Liver (tissue), 9 donors: ENCODE data around the gene AP1S1. TPM values are rescaled to one million over a fixed set of nuclear protein-coding genes. Genes with fewer than 3 reads are reported as not detected.

Source experiments
- DNase-seq: peaks from one replicate; pipeline ENCODE4 v3.0.0-alpha.2; 2017; ENCODE audit warnings: low spot score
- H3K27ac ChIP-seq, 2 donors: one replicate each; pipeline ENCODE4 v1.7.0; 2013; ENCODE audit warnings: inconsistent platforms in 2 of 2, low read length in 2 of 2, control low read depth in 1 of 2, low read depth in 1 of 2, mild to moderate bottlenecking in 1 of 2
- H3K27me3 ChIP-seq, 4 donors: one replicate each; pipeline versions ENCODE4 v1.6.1 to v1.7.0; 2013; ENCODE audit warnings: low read length in 3 of 4, inconsistent platforms in 1 of 4, mild to moderate bottlenecking in 1 of 4, moderate library complexity in 1 of 4; ENCODE audit not compliant: control insufficient read depth in 4 of 4, insufficient read depth in 4 of 4
- H3K36me3 ChIP-seq, 4 donors: one replicate each; pipeline versions ENCODE4 v1.6.1 to v1.7.0; 2013; ENCODE audit warnings: low read length in 3 of 4, mild to moderate bottlenecking in 3 of 4, low read depth in 1 of 4, moderate library complexity in 1 of 4; ENCODE audit not compliant: control insufficient read depth in 4 of 4, insufficient read depth in 3 of 4
- H3K4me1 ChIP-seq, 4 donors: one replicate each; pipeline versions ENCODE4 v1.6.1 to v1.7.0; 2013; ENCODE audit warnings: low read length in 3 of 4, mild to moderate bottlenecking in 3 of 4, moderate library complexity in 1 of 4; ENCODE audit not compliant: control insufficient read depth in 4 of 4, insufficient read depth in 4 of 4
- H3K4me3 ChIP-seq, 3 donors: one replicate each; pipeline versions ENCODE4 v1.6.1 to v1.7.0; 2013; ENCODE audit warnings: low read length in 3 of 3, control low read depth in 1 of 3, low read depth in 1 of 3, mild to moderate bottlenecking in 1 of 3
- H3K9ac ChIP-seq, 2 donors: one replicate each; pipeline ENCODE4 v1.7.0; 2013; ENCODE audit warnings: low read length in 2 of 2, mild to moderate bottlenecking in 2 of 2, moderate library complexity in 2 of 2, control low read depth in 1 of 2, low read depth in 1 of 2
- H3K9me3 ChIP-seq, 4 donors: one replicate each; pipeline versions ENCODE4 v1.6.1 to v1.7.0; 2013; ENCODE audit warnings: low read length in 3 of 4; ENCODE audit not compliant: control insufficient read depth in 4 of 4
- CTCF ChIP-seq: fragments of 150-350 bp; IDR thresholded peaks from 2 replicates; pipeline ENCODE4 v1.5.1; 2017; ENCODE audit warnings: improper control_type of control experiment, low read depth, low read length; ENCODE audit not compliant: missing input control
- EGR1 ChIP-seq, 2 donors: IDR thresholded peaks; 2 replicates each; pipeline ENCODE4 v1.6.1; 2016 to 2018; ENCODE audit warnings: antibody characterized with exemption in 2 of 2, low read depth in 2 of 2
- FOXA1 ChIP-seq: IDR thresholded peaks from 2 replicates; pipeline ENCODE4 v1.6.1; 2016; ENCODE audit warnings: antibody characterized with exemption
- FOXA2 ChIP-seq: IDR thresholded peaks from 2 replicates; pipeline ENCODE4 v1.6.1; 2016; ENCODE audit warnings: antibody characterized with exemption
- GABPA ChIP-seq, 2 donors: IDR thresholded peaks in 1 of 2; conservative IDR thresholded peaks in 1 of 2; 2 replicates each; pipeline ENCODE4 v1.6.1; 2016; ENCODE audit warnings: antibody characterized with exemption in 2 of 2, mild to moderate bottlenecking in 1 of 2, moderate library complexity in 1 of 2
- HNF4A ChIP-seq, 2 donors: conservative IDR thresholded peaks; 2 replicates each; pipeline ENCODE4 v1.6.1; 2016; ENCODE audit warnings: antibody characterized with exemption in 2 of 2, mild to moderate bottlenecking in 2 of 2
- HNF4G ChIP-seq: IDR thresholded peaks from 2 replicates; pipeline ENCODE4 v1.6.1; 2016; ENCODE audit warnings: antibody characterized with exemption
- JUND ChIP-seq, 2 donors: IDR thresholded peaks; 2 replicates each; pipeline ENCODE4 v1.6.1; 2016; ENCODE audit warnings: antibody characterized with exemption in 2 of 2
- MAX ChIP-seq: IDR thresholded peaks from 2 replicates; pipeline ENCODE4 v1.6.1; 2016; ENCODE audit warnings: antibody characterized with exemption
- NR2F2 ChIP-seq: IDR thresholded peaks from 2 replicates; pipeline ENCODE4 v1.6.1; 2016; ENCODE audit warnings: antibody characterized with exemption
- RAD21 ChIP-seq, 2 donors: IDR thresholded peaks; 2 replicates each; pipeline ENCODE4 v1.6.1; 2016; ENCODE audit warnings: antibody characterized with exemption in 2 of 2, mild to moderate bottlenecking in 2 of 2
- REST ChIP-seq: IDR thresholded peaks from 2 replicates; pipeline ENCODE4 v1.6.1; 2016; ENCODE audit warnings: antibody characterized with exemption, mild to moderate bottlenecking
- RXRA ChIP-seq, 2 donors: IDR thresholded peaks; 2 replicates each; pipeline ENCODE4 v1.6.1; 2017 to 2018; ENCODE audit warnings: antibody characterized with exemption in 2 of 2, mild to moderate bottlenecking in 1 of 2
- SP1 ChIP-seq: IDR thresholded peaks from 2 replicates; pipeline ENCODE4 v1.6.1; 2018; ENCODE audit warnings: antibody characterized with exemption, mild to moderate bottlenecking
- TAF1 ChIP-seq: conservative IDR thresholded peaks from 2 replicates; pipeline ENCODE4 v1.6.1; 2016; ENCODE audit warnings: antibody characterized with exemption, mild to moderate bottlenecking
- YY1 ChIP-seq: IDR thresholded peaks from 2 replicates; pipeline ENCODE4 v1.6.1; 2016; ENCODE audit warnings: antibody characterized with exemption, mild to moderate bottlenecking
- WGBS: extraction: QIAGEN DNeasy Blood & Tissue Kit; methylation state at CpG from one replicate; pipeline ENCODE4 v1.1.7; 2013; 5-methylcytosine and 5-hydroxymethylcytosine counted together
- polyA plus RNA-seq, 2 donors: library from polyadenylated mRNA; stranded (reverse) in 1 of 2; unstranded in 1 of 2; fragments of 200-250 nt in 1 of 2; fragments of >200 nt in 1 of 2; fragmentation: Nextera tagmentation in 1 of 2; extraction: Ambion mirVana in 1 of 2; gene quantifications; one replicate each; pipeline versions ENCODE4 v1.2.1 to v1.2.3, GENCODE V29; 2013 to 2015
- total RNA-seq, 2 donors: library from RNA; depleted of rRNA; stranded (reverse); fragments of >200 nt; gene quantifications; one replicate each; pipeline ENCODE4 v1.2.3, GENCODE V29; 2014
- TF ChIP-seq, protein P1 (sequence below): IDR thresholded peaks from 2 replicates; pipeline ENCODE4 v1.6.1; 2016; ENCODE audit warnings: antibody characterized with exemption
- TF ChIP-seq, protein P2 (sequence below): IDR thresholded peaks from 2 replicates; pipeline ENCODE4 v1.6.1; 2016; ENCODE audit warnings: antibody characterized with exemption
- donor health status: healthy.
- donor health status: healthy.
- donor health status: healthy.
- donor health status: healthy.
- donor health status: healthy.

Gene AP1S1
- total and polyA plus RNA-seq, 4 donors, result 13.8 to 25.7 (median 22.0) TPM

DNA sequence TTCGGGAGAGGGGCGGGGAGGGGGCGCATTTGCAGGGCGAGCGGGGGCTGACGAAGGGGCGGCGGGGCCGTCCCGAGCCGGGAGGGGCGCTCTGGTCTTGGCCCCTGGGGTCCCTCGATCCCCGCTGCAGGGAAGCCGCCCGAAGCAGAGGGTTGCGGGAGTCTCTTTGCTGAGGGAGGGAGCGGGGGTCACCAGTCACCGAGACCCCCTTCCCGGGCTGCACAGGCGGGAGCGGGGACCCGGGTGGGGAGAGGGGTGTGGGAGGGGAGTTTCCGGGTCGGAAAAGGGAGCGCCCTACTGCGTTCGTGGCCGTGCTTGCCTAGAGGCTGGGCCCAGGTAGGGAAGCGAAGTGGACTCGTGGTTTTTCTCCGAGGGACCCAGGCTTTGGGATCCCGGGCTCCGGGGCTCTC is 422 bp downstream of the AP1S1 start:
- Histone ChIP-seq H3K9ac (no peak overlapping the region), H3K4me3 (peak overlapping the region; percentile 56 to 95 (median 64)), H3K27ac (no peak overlapping the region), H3K36me3 (peaks cover under 1 to 7% (median 6%) of the 10 kb centered on the region in 4 donors), H3K4me1 (peaks cover 2 to 20% (median 12%) of the 10 kb centered on the region in 4 donors), H3K27me3 (no peaks in the 10 kb centered on the region), H3K9me3 (no peaks in the 10 kb centered on the region)
- TF ChIP-seq CTCF (no peak), FOXA2 (no peak), RXRA (IDR thresholded peaks at IDR 0.05) (no peak), SP1 (no peak), HNF4A (conservative IDR thresholded peaks at IDR 0.05) (no peak), FOXA1 (no peak), TAF1 (no peak), EGR1 (IDR thresholded peaks at IDR 0.05; ENCODE audit: low read depth in 2 of 2) (no peak), HNF4G (no peak), GABPA (IDR thresholded peaks at IDR 0.05 in 1 of 2, conservative IDR thresholded peaks at IDR 0.05 in 1 of 2) (no peak), RAD21 (IDR thresholded peaks at IDR 0.05) (no peak), JUND (IDR thresholded peaks at IDR 0.05) (no peak), REST (no peak), YY1 (no peak), NR2F2 (no peak), MAX (no peak)
- TF ChIP-seq, protein P1, sequence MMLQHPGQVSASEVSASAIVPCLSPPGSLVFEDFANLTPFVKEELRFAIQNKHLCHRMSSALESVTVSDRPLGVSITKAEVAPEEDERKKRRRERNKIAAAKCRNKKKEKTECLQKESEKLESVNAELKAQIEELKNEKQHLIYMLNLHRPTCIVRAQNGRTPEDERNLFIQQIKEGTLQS, result no peak
- TF ChIP-seq, protein P2, sequence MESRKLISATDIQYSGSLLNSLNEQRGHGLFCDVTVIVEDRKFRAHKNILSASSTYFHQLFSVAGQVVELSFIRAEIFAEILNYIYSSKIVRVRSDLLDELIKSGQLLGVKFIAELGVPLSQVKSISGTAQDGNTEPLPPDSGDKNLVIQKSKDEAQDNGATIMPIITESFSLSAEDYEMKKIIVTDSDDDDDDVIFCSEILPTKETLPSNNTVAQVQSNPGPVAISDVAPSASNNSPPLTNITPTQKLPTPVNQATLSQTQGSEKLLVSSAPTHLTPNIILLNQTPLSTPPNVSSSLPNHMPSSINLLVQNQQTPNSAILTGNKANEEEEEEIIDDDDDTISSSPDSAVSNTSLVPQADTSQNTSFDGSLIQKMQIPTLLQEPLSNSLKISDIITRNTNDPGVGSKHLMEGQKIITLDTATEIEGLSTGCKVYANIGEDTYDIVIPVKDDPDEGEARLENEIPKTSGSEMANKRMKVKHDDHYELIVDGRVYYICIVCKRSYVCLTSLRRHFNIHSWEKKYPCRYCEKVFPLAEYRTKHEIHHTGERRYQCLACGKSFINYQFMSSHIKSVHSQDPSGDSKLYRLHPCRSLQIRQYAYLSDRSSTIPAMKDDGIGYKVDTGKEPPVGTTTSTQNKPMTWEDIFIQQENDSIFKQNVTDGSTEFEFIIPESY, result no peak
- no peak for DNase-seq
- WGBS, result under 1% methylated on average over 34 of the region's 34 CpGs
